GM12878 (cell line): Measurements from ENCODE around the gene POLR1H. TPM values are rescaled to one million over a fixed set of nuclear protein-coding genes. Genes with fewer than 3 reads are reported as not detected.

ENCODE experiments used
- ATAC-seq: fragments of 200-7000 bp; cut with Tn5 transposase; 3 replicates; pipeline ENCODE4 v1.9.1; 2020; ENCODE audit warnings: mild to moderate bottlenecking, moderate library complexity
- BruUV-seq: library from RNA; stranded (reverse); fragments of 400-500 nt; replicated peaks from 2 replicates; lab custom pipeline; 2021; lab: Mats Ljungman, UMichigan
- CTCF ChIA-PET: fragments of 300-600 bp; sonication (Branson Sonifier 250); formaldehyde crosslinking; extraction: SDS; loops from one replicate; lab custom pipeline; 2021; ENCODE audit warnings: inconsistent platforms; lab: Yijun Ruan, JAX
- POLR2A ChIA-PET: fragments of 350-600 bp; formaldehyde crosslinking; extraction: SDS; loops from one replicate; lab custom pipeline; 2021; ENCODE audit warnings: inconsistent platforms; lab: Charles Lee
- RAD21 ChIA-PET: fragments of 300-600 bp; sonication (Branson Sonifier 250); formaldehyde crosslinking; loops from one replicate; lab custom pipeline; 2023; ENCODE audit warnings: antibody characterized with exemption; ENCODE audit not compliant: unreplicated experiment; lab: Charles Lee
- SMC1A ChIA-PET: fragments of 300-600 bp; sonication (Branson Sonifier 250); formaldehyde crosslinking; loops from one replicate; lab custom pipeline; 2023; ENCODE audit not compliant: unreplicated experiment, uncharacterized antibody; lab: Charles Lee
- DNase-seq: peaks from one replicate; pipeline ENCODE4 v3.0.0-alpha.2; 2011; ENCODE audit warnings: low read depth, low spot score
- FAIRE-seq: peaks from 3 replicates; lab custom pipeline; 2011; peaks lifted over from hg19 to GRCh38; lab: Jason Lieb, UNC
- H2AFZ ChIP-seq: 2 replicates; pipeline ENCODE4 v1.6.0; 2011; ENCODE audit warnings: low read depth, low read length, control low read depth; ENCODE audit not compliant: control insufficient read depth
- H3K27ac ChIP-seq: 2 replicates; pipeline ENCODE4 v1.5.1; 2011; ENCODE audit warnings: control low read depth; ENCODE audit not compliant: control insufficient read depth, insufficient read depth
- H3K27me3 ChIP-seq, 2 experiments: replicated peaks in 1 of 2; 2 replicates each; pipeline versions ENCODE4 v1.6.0 to v1.6.1; 2011; ENCODE audit warnings: low read length in 1 of 2; ENCODE audit not compliant: control insufficient read depth in 2 of 2, insufficient read depth in 2 of 2
- H3K36me3 ChIP-seq, 2 experiments: 2 replicates each; pipeline ENCODE4 v1.5.1; 2011; ENCODE audit warnings: low read length in 1 of 2; ENCODE audit not compliant: control insufficient read depth in 2 of 2, insufficient read depth in 2 of 2
- H3K4me1 ChIP-seq: 2 replicates; pipeline ENCODE4 v1.6.1; 2011; ENCODE audit warnings: mild to moderate bottlenecking, low read length, moderate library complexity, mixed read lengths; ENCODE audit not compliant: control insufficient read depth, insufficient read depth
- H3K4me2 ChIP-seq: 2 replicates; pipeline ENCODE4 v1.6.0; 2011; ENCODE audit warnings: control low read depth; ENCODE audit not compliant: control insufficient read depth, insufficient read depth
- H3K4me3 ChIP-seq: fragments of 200-600 bp; sonication (generic); 2 replicates; pipeline ENCODE4 v1.5.1; 2016
- H3K79me2 ChIP-seq: 2 replicates; pipeline ENCODE4 v1.6.0; 2011; ENCODE audit warnings: low read length; ENCODE audit not compliant: control insufficient read depth, insufficient read depth
- H3K9ac ChIP-seq: 2 replicates; pipeline ENCODE4 v1.8.0; 2011; ENCODE audit warnings: low read length, control low read depth, mixed read lengths; ENCODE audit not compliant: control insufficient read depth, insufficient read depth
- H3K9me3 ChIP-seq: replicated peaks from 3 replicates; pipeline ENCODE4 v1.5.1; 2011; ENCODE audit warnings: mild to moderate bottlenecking, low read length; ENCODE audit not compliant: control insufficient read depth, insufficient read depth
- H4K20me1 ChIP-seq: 2 replicates; pipeline ENCODE4 v1.6.0; 2011; ENCODE audit not compliant: control insufficient read depth, insufficient read depth
- ATF7 ChIP-seq: fragments of 450-650 bp; IDR thresholded peaks from 2 replicates; pipeline ENCODE4 v1.6.1; 2016; ENCODE audit warnings: low read depth, mild to moderate bottlenecking
- BHLHE40 ChIP-seq, 2 experiments: fragments of 450-650 bp in 1 of 2; IDR thresholded peaks; 2 replicates each; pipeline ENCODE4 v1.6.1; 2011 to 2017; ENCODE audit warnings: low read depth in 2 of 2, borderline replicate concordance in 1 of 2, improper control_type of control experiment in 1 of 2, low read length in 1 of 2, mild to moderate bottlenecking in 1 of 2
- CEBPB ChIP-seq, 2 experiments: fragments of 150-350 bp in 1 of 2; IDR thresholded peaks; 2 replicates each; pipeline ENCODE4 v1.6.1; 2012 to 2014; ENCODE audit warnings: low read depth in 2 of 2, low read length in 2 of 2, borderline replicate concordance in 1 of 2, inconsistent platforms in 1 of 2
- GABPA ChIP-seq: IDR thresholded peaks from 2 replicates; pipeline ENCODE4 v1.6.1; 2014; ENCODE audit warnings: antibody characterized with exemption, low read depth, mild to moderate bottlenecking, inconsistent platforms
- HDGF ChIP-seq: fragments of 450-650 bp; IDR thresholded peaks from 2 replicates; pipeline ENCODE4 v1.6.1; 2016; ENCODE audit warnings: antibody characterized with exemption
- MLLT1 ChIP-seq: fragments of 450-650 bp; IDR thresholded peaks from 2 replicates; pipeline ENCODE4 v1.6.1; 2016; ENCODE audit warnings: mild to moderate bottlenecking
- MYB ChIP-seq: fragments of 150-350 bp; IDR thresholded peaks from 2 replicates; pipeline ENCODE4 v1.6.1; 2014; ENCODE audit warnings: mild to moderate bottlenecking, low read depth, low read length, borderline replicate concordance
- PBX3 ChIP-seq: IDR thresholded peaks from 2 replicates; pipeline ENCODE4 v1.6.1; 2011; ENCODE audit warnings: mild to moderate bottlenecking, low read depth, low read length, moderate library complexity; ENCODE audit not compliant: insufficient replicate concordance
- ZNF24 ChIP-seq: fragments of 450-650 bp; IDR thresholded peaks from 2 replicates; pipeline ENCODE4 v1.6.1; 2017; ENCODE audit warnings: antibody characterized with exemption, mild to moderate bottlenecking
- ZNF384 ChIP-seq: IDR thresholded peaks from 2 replicates; pipeline ENCODE4 v1.6.1; 2012; ENCODE audit warnings: low read depth, mild to moderate bottlenecking, low read length, improper control_type of control experiment, borderline replicate concordance
- ZNF622 ChIP-seq: fragments of 450-650 bp; IDR thresholded peaks from 2 replicates; pipeline ENCODE4 v1.6.1; 2017; ENCODE audit warnings: mild to moderate bottlenecking, inconsistent platforms
- WGBS: methylation state at CpG from one replicate; pipeline ENCODE4 v1.1.6; 2016; ENCODE audit warnings: low lambda C conversion rate; ENCODE audit not compliant: insufficient replicate concordance, insufficient coverage; ENCODE audit errors: missing lambda C conversion rate; 5-methylcytosine and 5-hydroxymethylcytosine counted together
- in situ Hi-C: fragments of 300-500 bp; cut with MboI; formaldehyde crosslinking; loops from 9 replicates; pipeline ENCODE4 v1.14.3; 2018; ENCODE audit warnings: mixed read lengths
- intact Hi-C: fragments of 100-400 bp; cut with micrococcal nuclease; formaldehyde crosslinking; loops from one replicate; pipeline ENCODE4 v1.14.2; 2022; ENCODE audit not compliant: unreplicated experiment
- polyA plus RNA-seq, 11 experiments: library from polyadenylated mRNA; depleted of rRNA in 4 of 11; unstranded in 6 of 11; stranded (reverse) in 5 of 11; fragments of >200 nt; fragmentation: Nextera tagmentation in 4 of 11; fragmentation: Illumina TruSeq in 1 of 11; extraction: Ambion mirVana in 4 of 11; extraction: Trizol in 1 of 11; gene quantifications; 1 replicate in 1 of 11; 2 replicates in 10 of 11; pipeline versions ENCODE4 v1.2.1 to v1.2.3, GENCODE V29; 2011 to 2016; ENCODE audit warnings: inconsistent platforms in 2 of 11, missing spikeins in 2 of 11, low read depth in 1 of 11
- total RNA-seq, 4 experiments: library from RNA; depleted of rRNA in 3 of 4; stranded (reverse); fragments of >200 nt in 3 of 4; fragmentation: Illumina TruSeq in 1 of 4; extraction: Trizol in 1 of 4; gene quantifications; 2 replicates each; pipeline versions ENCODE4 v1.2.1 to v1.2.3, GENCODE V29; 2013 to 2021

POLR1H gene
- total and polyA plus RNA-seq, 10 of the 15 experiments (the other 5 are each of a cell fraction or from before 2014, with no cell fraction given): 50.6 to 160 (median 77.7) TPM

GRCh38 chr6:30111266-30111856 is 50.3 kb downstream of the POLR1H start:
- Histone ChIP-seq H3K4me1 (peaks cover 22% of the 10 kb centered on the region), H2AFZ (no peak overlapping the region), H3K4me3 (no peak overlapping the region), H4K20me1 (no peaks in the 10 kb centered on the region), H3K36me3 (no peaks in the 10 kb centered on the region), H3K27me3 (no peaks in the 10 kb centered on the region; a peak in 1 of 4 replicates), H3K79me2 (no peaks in the 10 kb centered on the region), H3K4me2 (no peak overlapping the region), H3K9ac (no peak overlapping the region), H3K9me3 (no peaks in the 10 kb centered on the region), H3K27ac (no peak overlapping the region)
- no peak for DNase-seq
- ChIA-PET POLR2A (interaction anchor here (1.2 to 6.3 kb wide), 3 partner anchors 8 to 45 kb away, joined by 6 to 43 read pairs (median 8); partner anchors contain the start of gene PPP1R11), CTCF (interaction anchor here (1.1 to 7.0 kb wide), 4 partner anchors 8 to 51 kb away, joined by 3 to 96 read pairs (median 69); partner anchors contain the start of gene POLR1H), SMC1A (interaction anchor here (0.8 to 16.6 kb wide), 5 partner anchors 7 to 56 kb away, joined by 3 to 647 read pairs (median 4); partner anchors contain the start of gene TRIM40), RAD21 (interaction anchor here (0.7 to 3.7 kb wide), 9 partner anchors 8 to 844 kb away, joined by 3 to 43 read pairs (median 4); no protein-coding TSS in a partner anchor)
- peak; percentile 3; the same call in 1 of the 3 replicates for ATAC-seq
- WGBS: 78% methylated on average over 27 of the region's 27 CpGs
- BruUV-seq: no TSS peak
- in situ Hi-C loops (no loop called here), intact Hi-C loops (no loop called here)
- no peak for FAIRE-seq
- TF ChIP-seq ATF7 (no peak; the same call in 1 of the 2 replicates), BHLHE40 (IDR thresholded peaks at IDR 0.05; ENCODE audit: borderline replicate concordance in 1 of 2, low read depth in 2 of 2, low read length in 1 of 2) (peak in 1 of 2 experiments; percentile 16; a peak in 1 of 4 replicates), ZNF622 (no peak), HDGF (0 out of 2 replicates have a peak, but pooled peaks have one; percentile 18), CEBPB (IDR thresholded peaks at IDR 0.05; ENCODE audit: borderline replicate concordance in 1 of 2, low read depth in 2 of 2, low read length in 2 of 2) (no peak), ZNF24 (no peak), MYB (no peak), GABPA (no peak), ZNF384 (no peak), MLLT1 (peak; percentile 57; the same call in 1 of the 2 replicates), PBX3 (no peak)
